ENCODE measurements around the gene ZNF284. TPM values are rescaled to one million over a fixed set of nuclear protein-coding genes. Genes with fewer than 3 reads are reported as not detected.

The ZNF284 gene
- total RNA-seq (1 to 10 TPM; 1.2 to 2.6 (median 1.8) TPM), polyA plus RNA-seq (1 to 10 TPM in 1 of 2 donors, under 1 TPM in 1; 0.65 to 1.8 TPM)
- long read RNA-seq, donor 1, result 0 reads
- long read RNA-seq, donor 2, partial matches to known transcripts, result 0 of 2 reads
- long read RNA-seq, donor 2, other reads (novel, unspliced or antisense), result 2 of 2 reads
- long read RNA-seq, donor 3, full-length matches to known transcripts, result 1 of 4 reads
- long read RNA-seq, donor 3, partial matches to known transcripts, result 0 of 4 reads
- long read RNA-seq, donor 3, other reads (novel, unspliced or antisense), result 3 of 4 reads

DNA sequence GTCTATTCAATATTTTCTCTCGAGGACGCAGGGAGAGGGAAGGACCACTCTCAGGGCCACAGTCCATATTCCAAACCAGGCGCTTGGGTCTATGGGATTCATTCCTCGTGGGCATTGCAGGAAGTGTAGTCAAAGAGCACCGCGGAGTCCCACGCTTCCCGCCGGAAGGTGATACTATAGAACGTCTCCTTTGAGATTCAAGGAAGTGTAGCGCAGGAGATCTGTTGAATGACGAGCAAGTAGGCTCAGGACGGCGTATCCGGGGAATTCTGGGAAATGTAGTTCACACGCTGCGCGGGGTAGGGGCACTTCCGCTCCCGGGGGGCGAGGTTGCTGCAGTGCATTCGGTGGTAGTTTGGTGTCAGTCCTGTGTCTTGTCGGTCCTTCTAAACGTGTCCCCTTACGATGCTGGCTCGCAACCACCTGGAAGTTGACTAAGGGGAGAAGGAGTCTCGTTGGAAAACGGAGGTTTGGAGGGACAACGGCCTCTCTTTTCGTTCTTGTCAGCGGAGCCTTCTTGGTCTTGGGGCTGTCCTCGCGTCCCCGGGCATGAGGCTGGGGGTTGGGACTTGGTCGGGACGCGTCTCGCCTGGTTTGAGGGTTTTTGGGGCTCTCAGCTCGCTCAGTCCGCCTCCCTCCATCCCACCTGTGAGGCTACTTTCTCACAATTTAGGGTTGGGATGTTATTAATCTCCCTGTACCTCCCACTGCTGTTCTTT lies at the start of gene ZNF284:
ZNF284 (plus strand) TSS at position 336 of the 719 bp plus-strand sequence. CDS start 4,231 bp downstream, outside the sequence.
- peaks cover 0 to 21% (median 15%) of the 10 kb centered on the region in 9 donors for H3K4me1 ChIP-seq
- WGBS, 2 donors, result 0 to 1% methylated on average over 40 of the region's 40 CpGs
- DNase-seq, result peak; percentile 80 to 91
- intact Hi-C loops (cut with DNase I), result loop anchor here in 3 of 10 donors (2.0 to 5.0 kb wide), 4 partner anchors 19 to 70 kb away; partner anchors contain the start of genes ZNF223 (in 1 of the 3), ZNF224 (in 1 of the 3) and ZNF230 (in 1 of the 3)
- H3K4me3 ChIP-seq, result peak within 1 kb of the TSS; percentile 48 to 76 (median 69)
- peak; percentile 97 to 100 (median 100) for ATAC-seq
- no peaks in the 10 kb centered on the region for H3K27me3 ChIP-seq
- TF ChIP-seq, protein P1, sequence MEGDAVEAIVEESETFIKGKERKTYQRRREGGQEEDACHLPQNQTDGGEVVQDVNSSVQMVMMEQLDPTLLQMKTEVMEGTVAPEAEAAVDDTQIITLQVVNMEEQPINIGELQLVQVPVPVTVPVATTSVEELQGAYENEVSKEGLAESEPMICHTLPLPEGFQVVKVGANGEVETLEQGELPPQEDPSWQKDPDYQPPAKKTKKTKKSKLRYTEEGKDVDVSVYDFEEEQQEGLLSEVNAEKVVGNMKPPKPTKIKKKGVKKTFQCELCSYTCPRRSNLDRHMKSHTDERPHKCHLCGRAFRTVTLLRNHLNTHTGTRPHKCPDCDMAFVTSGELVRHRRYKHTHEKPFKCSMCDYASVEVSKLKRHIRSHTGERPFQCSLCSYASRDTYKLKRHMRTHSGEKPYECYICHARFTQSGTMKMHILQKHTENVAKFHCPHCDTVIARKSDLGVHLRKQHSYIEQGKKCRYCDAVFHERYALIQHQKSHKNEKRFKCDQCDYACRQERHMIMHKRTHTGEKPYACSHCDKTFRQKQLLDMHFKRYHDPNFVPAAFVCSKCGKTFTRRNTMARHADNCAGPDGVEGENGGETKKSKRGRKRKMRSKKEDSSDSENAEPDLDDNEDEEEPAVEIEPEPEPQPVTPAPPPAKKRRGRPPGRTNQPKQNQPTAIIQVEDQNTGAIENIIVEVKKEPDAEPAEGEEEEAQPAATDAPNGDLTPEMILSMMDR (IDR thresholded peaks at IDR 0.05), result no peak
- H3K27ac ChIP-seq, result peak within 1 kb of the TSS in 8 of 10 donors; percentile 51 to 72 (median 63)
- peaks cover 0 to 45% (median 14%) of the 10 kb centered on the region in 11 donors for H3K9me3 ChIP-seq
- H3K36me3 ChIP-seq, result peaks cover 0 to 25% (median 8%) of the 10 kb centered on the region in 9 donors

DNA sequence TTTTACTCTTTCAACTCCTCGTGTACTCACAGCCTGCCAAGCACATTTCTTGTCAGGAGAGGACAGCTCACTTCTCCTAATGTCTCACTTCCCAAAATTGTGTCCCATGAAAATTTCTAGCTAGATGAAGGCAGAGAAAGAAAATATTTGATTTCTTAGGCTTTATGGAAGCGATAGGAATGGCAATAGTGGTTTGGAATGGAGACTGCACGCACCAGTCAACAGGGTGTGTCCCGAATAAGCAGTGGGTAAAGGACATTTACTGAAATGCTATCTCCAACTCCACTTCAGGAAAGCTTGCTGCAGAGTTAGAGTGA lies 47.1 kb upstream of the ZNF284 start:
- Histone ChIP-seq H3K4me1 (peaks cover 0 to 13% (median 11%) of the 10 kb centered on the region in 9 donors), H3K36me3 (peaks cover 0 to 34% (median 32%) of the 10 kb centered on the region in 9 donors), H3K4me3 (peak overlapping the region; percentile 63 to 89 (median 81)), H3K27ac (peak overlapping the region in 9 of 10 donors; percentile 58 to 85 (median 76)), H3K27me3 (no peaks in the 10 kb centered on the region), H3K9me3 (peaks cover 0 to 42% (median 14%) of the 10 kb centered on the region in 11 donors)
- intact Hi-C loops (cut with DNase I), result loop anchor here in 2 of 10 donors (2.0 kb wide), 1 partner anchor 22 kb away; the partner anchor contains the start of gene ZNF230 (in 2 of the 2)
- ATAC-seq (peak in 3 of 8 donors; percentile 23 to 40 (median 27)), DNase-seq (no peak)
- TF ChIP-seq, protein P1 (IDR thresholded peaks at IDR 0.05), result no peak
- WGBS, 2 donors, result 41 to 44% methylated on average over 4 of the region's 4 CpGs

DNA sequence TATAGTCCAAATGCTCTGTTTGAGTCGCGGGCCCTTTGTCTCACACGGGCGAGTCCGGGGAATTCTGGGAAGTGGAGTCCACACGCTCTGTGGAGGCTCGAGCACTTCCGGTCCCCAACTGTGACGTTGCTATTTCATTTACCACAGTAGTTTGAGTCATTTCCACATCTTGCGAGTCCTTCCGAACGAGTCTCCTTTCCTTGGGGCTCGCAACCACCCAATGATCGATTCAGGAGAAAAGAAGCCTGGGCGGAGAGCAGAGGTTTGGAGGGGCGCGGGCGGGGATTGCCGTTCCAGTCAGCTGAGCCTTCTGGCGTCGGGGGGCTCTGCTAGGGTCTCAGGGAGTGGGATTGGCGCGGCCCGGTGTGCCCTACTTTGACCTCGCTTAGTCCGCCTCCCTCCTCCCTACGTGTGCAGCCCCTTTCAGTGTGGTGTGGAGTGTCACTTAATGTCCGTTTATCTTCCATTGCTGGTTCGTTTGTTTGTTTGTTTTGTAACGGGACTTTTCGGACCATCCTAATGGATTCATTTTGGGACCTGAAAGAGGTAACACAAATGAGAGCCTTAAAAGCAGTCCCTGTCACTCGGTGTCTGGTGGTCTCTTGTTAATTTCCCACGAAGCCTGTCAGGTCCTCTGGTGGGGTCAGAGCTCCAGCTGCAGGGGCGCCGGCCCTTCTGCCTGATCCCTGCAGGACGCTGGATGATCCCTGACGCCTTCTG lies 46.6 kb upstream of the ZNF284 start, which contains the start of gene ZNF222:
ZNF222 (plus strand) TSS at position 163 of the 720 bp plus-strand sequence; CDS start at position 221, 58 bp downstream.
- WGBS, 2 donors, result 1% methylated on average over 37 of the region's 37 CpGs
- peak; percentile 97 to 100 (median 99) for ATAC-seq
- peaks cover 0 to 43% (median 20%) of the 10 kb centered on the region in 11 donors for H3K9me3 ChIP-seq
- H3K4me3 ChIP-seq, result peak within 1 kb of the TSS; percentile 63 to 89 (median 81)
- no peaks in the 10 kb centered on the region for H3K27me3 ChIP-seq
- peaks cover 0 to 39% (median 38%) of the 10 kb centered on the region in 9 donors for H3K36me3 ChIP-seq
- H3K27ac ChIP-seq, result peak within 1 kb of the TSS in 9 of 10 donors; percentile 58 to 85 (median 76)
- intact Hi-C loops (cut with DNase I), result loop anchor here in 2 of 10 donors (2.0 kb wide), 1 partner anchor 23 kb away; the partner anchor contains the start of gene ZNF230 (in 2 of the 2)
- H3K4me1 ChIP-seq, result peaks cover 0 to 13% (median 11%) of the 10 kb centered on the region in 9 donors
- DNase-seq, result peak; percentile 76 to 89
- TF ChIP-seq, protein P1 (IDR thresholded peaks at IDR 0.05), result no peak

Measured in heart right ventricle (tissue), 16 donors.